ENCODE results near the gene GAL.

- TF ChIP-seq, protein P1, sequence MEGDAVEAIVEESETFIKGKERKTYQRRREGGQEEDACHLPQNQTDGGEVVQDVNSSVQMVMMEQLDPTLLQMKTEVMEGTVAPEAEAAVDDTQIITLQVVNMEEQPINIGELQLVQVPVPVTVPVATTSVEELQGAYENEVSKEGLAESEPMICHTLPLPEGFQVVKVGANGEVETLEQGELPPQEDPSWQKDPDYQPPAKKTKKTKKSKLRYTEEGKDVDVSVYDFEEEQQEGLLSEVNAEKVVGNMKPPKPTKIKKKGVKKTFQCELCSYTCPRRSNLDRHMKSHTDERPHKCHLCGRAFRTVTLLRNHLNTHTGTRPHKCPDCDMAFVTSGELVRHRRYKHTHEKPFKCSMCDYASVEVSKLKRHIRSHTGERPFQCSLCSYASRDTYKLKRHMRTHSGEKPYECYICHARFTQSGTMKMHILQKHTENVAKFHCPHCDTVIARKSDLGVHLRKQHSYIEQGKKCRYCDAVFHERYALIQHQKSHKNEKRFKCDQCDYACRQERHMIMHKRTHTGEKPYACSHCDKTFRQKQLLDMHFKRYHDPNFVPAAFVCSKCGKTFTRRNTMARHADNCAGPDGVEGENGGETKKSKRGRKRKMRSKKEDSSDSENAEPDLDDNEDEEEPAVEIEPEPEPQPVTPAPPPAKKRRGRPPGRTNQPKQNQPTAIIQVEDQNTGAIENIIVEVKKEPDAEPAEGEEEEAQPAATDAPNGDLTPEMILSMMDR (IDR thresholded peaks at IDR 0.05) = no peak
- no peak for TF ChIP-seq POLR2A (IDR thresholded peaks at IDR 0.05)
Measured at GRCh38 chr11:68665436-68665835, 18.9 kb upstream of the GAL start.
